SK-N-SH (cell line): ENCODE measurements around the gene RRM1. TPM values are rescaled to one million over a fixed set of nuclear protein-coding genes. Genes with fewer than 3 reads are reported as not detected.

Experiments used
- CTCF ChIA-PET: fragments of 300-600, 350-600 bp; formaldehyde crosslinking; extraction: SDS; loops from one replicate; lab custom pipeline; 2021; lab: Yijun Ruan, JAX
- POLR2A ChIA-PET: fragments of 350-600 bp; sonication (Branson Sonifier 250); formaldehyde crosslinking; extraction: SDS; loops from one replicate; lab custom pipeline; 2020; ENCODE audit warnings: antibody characterized with exemption, inconsistent platforms; lab: Yijun Ruan, JAX
- DNase-seq: peaks from one replicate; pipeline ENCODE4 v3.0.0; 2012
- H2AFZ ChIP-seq: fragments of 200-600 bp; sonication (generic); 2 replicates; pipeline ENCODE4 v1.8.1; 2016; ENCODE audit warnings: antibody characterized with exemption, mild to moderate bottlenecking, low read depth
- H3F3A ChIP-seq: fragments of 200-600 bp; sonication (generic); replicated peaks from 2 replicates; pipeline ENCODE3; 2016; ENCODE audit warnings: antibody characterized with exemption, mild to moderate bottlenecking; ENCODE audit not compliant: insufficient read depth
- H3K27ac ChIP-seq, 2 experiments: fragments of 200-500 bp in 1 of 2; fragments of 200-600 bp in 1 of 2; sonication (Bioruptor generic) in 1 of 2; sonication (generic), shearing (Covaris generic) in 1 of 2; 2 replicates each; pipeline versions ENCODE4 v1.5.1 to v1.6.1; 2014 to 2016; ENCODE audit warnings: low read depth in 2 of 2, inconsistent platforms in 1 of 2, low read length in 1 of 2, mild to moderate bottlenecking in 1 of 2, mixed read lengths in 1 of 2
- H3K27me3 ChIP-seq: fragments of 200-600 bp; sonication (generic), shearing (Covaris generic); 2 replicates; pipeline ENCODE4 v1.6.1; 2016; ENCODE audit warnings: mixed run types; ENCODE audit not compliant: insufficient read depth
- H3K36me3 ChIP-seq, 2 experiments: fragments of 200-500 bp in 1 of 2; fragments of 200-600 bp in 1 of 2; sonication (Bioruptor generic) in 1 of 2; sonication (generic) in 1 of 2; replicated peaks in 1 of 2; 2 replicates each; pipeline versions ENCODE3 to v1.5.1; 2014 to 2016; ENCODE audit warnings: low read length in 1 of 2, mild to moderate bottlenecking in 1 of 2; ENCODE audit not compliant: insufficient read depth in 2 of 2, control insufficient read depth in 1 of 2
- H3K4me1 ChIP-seq, 2 experiments: fragments of 200-500 bp in 1 of 2; fragments of 200-600 bp in 1 of 2; sonication (Bioruptor generic) in 1 of 2; sonication (generic), shearing (Covaris generic) in 1 of 2; 2 replicates each; pipeline versions ENCODE4 v1.5.1 to v1.6.1; 2014 to 2016; ENCODE audit warnings: low read depth in 1 of 2, low read length in 1 of 2, mixed run types in 1 of 2; ENCODE audit not compliant: insufficient read depth in 2 of 2, control insufficient read depth in 1 of 2
- H3K4me2 ChIP-seq: fragments of 200-600 bp; sonication (generic), shearing (Covaris generic); 2 replicates; pipeline ENCODE4 v1.6.1; 2017; ENCODE audit warnings: mixed run types
- H3K4me3 ChIP-seq, 2 experiments: fragments of 200-500 bp in 1 of 2; fragments of 200-600 bp in 1 of 2; sonication (Bioruptor generic) in 1 of 2; sonication (generic), shearing (Covaris generic) in 1 of 2; 2 replicates each; pipeline versions ENCODE4 v1.5.1 to v1.8.1; 2014 to 2016; ENCODE audit warnings: low read depth in 2 of 2, inconsistent platforms in 1 of 2, low read length in 1 of 2, mild to moderate bottlenecking in 1 of 2, mixed read lengths in 1 of 2, moderate library complexity in 1 of 2
- H3K79me2 ChIP-seq: fragments of 200-600 bp; sonication (generic); 2 replicates; pipeline ENCODE4 v1.8.1; 2017; ENCODE audit warnings: mild to moderate bottlenecking; ENCODE audit not compliant: insufficient read depth
- H3K9ac ChIP-seq: fragments of 200-600 bp; sonication (generic); 2 replicates; pipeline ENCODE4 v1.6.1; 2017; ENCODE audit warnings: mixed run types
- H3K9me2 ChIP-seq: fragments of 200-600 bp; sonication (generic); 2 replicates; pipeline ENCODE4 v1.6.1; 2017; ENCODE audit warnings: mixed run types
- H3K9me3 ChIP-seq: fragments of 200-600 bp; sonication (generic); 2 replicates; pipeline ENCODE4 v1.6.1; 2017; ENCODE audit warnings: mixed run types, mild to moderate bottlenecking, moderate library complexity
- H4K20me1 ChIP-seq: fragments of 200-600 bp; sonication (generic); 2 replicates; pipeline ENCODE4 v1.6.1; 2017; ENCODE audit warnings: mild to moderate bottlenecking, mixed run types; ENCODE audit not compliant: insufficient read depth
- CHD2 ChIP-seq: fragments of 150-350 bp; IDR thresholded peaks from 2 replicates; pipeline ENCODE4 v1.6.1; 2018; ENCODE audit warnings: low read length; ENCODE audit not compliant: partially characterized antibody
- EP300 ChIP-seq, 2 experiments: IDR thresholded peaks; 2 replicates each; pipeline versions ENCODE4 v1.4.0 to v1.6.1; 2012; ENCODE audit warnings: borderline replicate concordance in 1 of 2, low read depth in 1 of 2, low read length in 1 of 2
- IRF3 ChIP-seq: fragments of 150-350 bp; IDR thresholded peaks from 2 replicates; pipeline ENCODE4 v1.6.1; 2016; ENCODE audit warnings: mild to moderate bottlenecking, low read depth, low read length
- RCOR1 ChIP-seq: fragments of 150-350 bp; IDR thresholded peaks from 2 replicates; pipeline ENCODE4 v1.6.1; 2017; ENCODE audit warnings: antibody characterized with exemption, low read length
- REST ChIP-seq: IDR thresholded peaks from 2 replicates; pipeline ENCODE4 v1.6.1; 2012; ENCODE audit warnings: mild to moderate bottlenecking, low read depth, low read length, moderate library complexity
- SMC3 ChIP-seq: IDR thresholded peaks from 2 replicates; pipeline ENCODE4 v1.6.1; 2012; ENCODE audit warnings: low read depth, low read length, improper control_type of control experiment
- USF1 ChIP-seq: IDR thresholded peaks from 2 replicates; pipeline ENCODE4 v1.4.0; 2012; ENCODE audit warnings: low read depth, borderline replicate concordance
- YY1 ChIP-seq: IDR thresholded peaks from 2 replicates; pipeline ENCODE4 v1.4.0; 2012; ENCODE audit warnings: low read depth, mild to moderate bottlenecking
- ZBTB33 ChIP-seq: IDR thresholded peaks from 2 replicates; pipeline ENCODE4 v1.4.0; 2012; ENCODE audit warnings: low read depth, borderline replicate concordance
- WGBS: methylation state at CpG from one replicate; pipeline ENCODE4 v1.1.6; 2017; ENCODE audit warnings: low lambda C conversion rate; 5-methylcytosine and 5-hydroxymethylcytosine counted together
- polyA plus RNA-seq, 3 experiments: library from polyadenylated mRNA; depleted of rRNA; stranded (reverse); fragments of >200 nt; gene quantifications; 2 replicates each; pipeline ENCODE4 v1.2.3, GENCODE V29; 2012
- TF ChIP-seq, protein P1 (sequence below): fragments of 200-600 bp; sonication (generic); IDR thresholded peaks from 2 replicates; pipeline ENCODE4 v1.6.1; 2017; ENCODE audit warnings: antibody characterized with exemption, mild to moderate bottlenecking, moderate library complexity
- TF ChIP-seq, protein P2 (sequence below): IDR thresholded peaks from 2 replicates; pipeline ENCODE4 v1.4.0; 2012; ENCODE audit warnings: low read depth

The RRM1 gene
- polyA plus RNA-seq, 1 of the 3 experiments (the other 2 are of a cell fraction), result 28.2 TPM

- TF ChIP-seq USF1 (no peak), EP300 (IDR thresholded peaks at IDR 0.05; ENCODE audit: borderline replicate concordance in 1 of 2, low read depth in 1 of 2, low read length in 1 of 2) (no peak)
Measured at GRCh38 chr11:4063348-4063747, 31.3 kb upstream of the RRM1 start (continued).

GRCh38 chr11:4064278-4064955 lies 30.2 kb upstream of the RRM1 start:
- POLR2A ChIA-PET, result no interaction called here
- TF ChIP-seq REST (no peak), YY1 (no peak)
- TF ChIP-seq, all 33 proteins: peak for 0

GRCh38 chr11:4065086-4065485 lies 29.5 kb upstream of the RRM1 start:
- Histone ChIP-seq H3K79me2 (no peaks in the 10 kb centered on the region), H3K36me3 (peaks cover 0 to 10% of the 10 kb centered on the region in 2 experiments), H3K9me2 (no peaks in the 10 kb centered on the region), H3K4me2 (no peak overlapping the region), H3K4me3 (no peak overlapping the region)
- TF ChIP-seq CHD2 (no peak), IRF3 (no peak), RCOR1 (no peak), YY1 (no peak), SMC3 (no peak), ZBTB33 (no peak)
- TF ChIP-seq, protein P1, sequence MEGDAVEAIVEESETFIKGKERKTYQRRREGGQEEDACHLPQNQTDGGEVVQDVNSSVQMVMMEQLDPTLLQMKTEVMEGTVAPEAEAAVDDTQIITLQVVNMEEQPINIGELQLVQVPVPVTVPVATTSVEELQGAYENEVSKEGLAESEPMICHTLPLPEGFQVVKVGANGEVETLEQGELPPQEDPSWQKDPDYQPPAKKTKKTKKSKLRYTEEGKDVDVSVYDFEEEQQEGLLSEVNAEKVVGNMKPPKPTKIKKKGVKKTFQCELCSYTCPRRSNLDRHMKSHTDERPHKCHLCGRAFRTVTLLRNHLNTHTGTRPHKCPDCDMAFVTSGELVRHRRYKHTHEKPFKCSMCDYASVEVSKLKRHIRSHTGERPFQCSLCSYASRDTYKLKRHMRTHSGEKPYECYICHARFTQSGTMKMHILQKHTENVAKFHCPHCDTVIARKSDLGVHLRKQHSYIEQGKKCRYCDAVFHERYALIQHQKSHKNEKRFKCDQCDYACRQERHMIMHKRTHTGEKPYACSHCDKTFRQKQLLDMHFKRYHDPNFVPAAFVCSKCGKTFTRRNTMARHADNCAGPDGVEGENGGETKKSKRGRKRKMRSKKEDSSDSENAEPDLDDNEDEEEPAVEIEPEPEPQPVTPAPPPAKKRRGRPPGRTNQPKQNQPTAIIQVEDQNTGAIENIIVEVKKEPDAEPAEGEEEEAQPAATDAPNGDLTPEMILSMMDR, result no peak
- TF ChIP-seq, protein P2, sequence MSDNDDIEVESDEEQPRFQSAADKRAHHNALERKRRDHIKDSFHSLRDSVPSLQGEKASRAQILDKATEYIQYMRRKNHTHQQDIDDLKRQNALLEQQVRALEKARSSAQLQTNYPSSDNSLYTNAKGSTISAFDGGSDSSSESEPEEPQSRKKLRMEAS, result no peak
- TF ChIP-seq, all 33 proteins: peak for 0
- Histone ChIP-seq H3K27me3 (no peaks in the 10 kb centered on the region), H3K9ac (no peak overlapping the region), H2AFZ (no peak overlapping the region), H4K20me1 (no peaks in the 10 kb centered on the region), H3K4me1 (peaks cover 5 to 22% of the 10 kb centered on the region in 2 experiments; a peak in 3 of 4 replicates), H3K9me3 (no peaks in the 10 kb centered on the region), H3F3A (no peaks in the 10 kb centered on the region), H3K27ac (no peak overlapping the region; a peak in 1 of 4 replicates)
- ChIA-PET CTCF (interaction anchor here (0.8 to 13.1 kb wide), 4 partner anchors 9 to 213 kb away, joined by 3 to 636 read pairs (median 6); partner anchors contain the start of gene STIM1), POLR2A (no interaction called here)
- DNase-seq, result no peak
- WGBS, result 100% methylated on average over 1 of the region's 1 CpG

More at GRCh38 chr11:4064278-4064955, 30.2 kb upstream of the RRM1 start:
- Histone ChIP-seq H4K20me1 (no peaks in the 10 kb centered on the region), H3K27ac (no peak overlapping the region), H3K4me2 (no peak overlapping the region), H3K9me3 (no peaks in the 10 kb centered on the region), H3K79me2 (no peaks in the 10 kb centered on the region), H3K9me2 (no peaks in the 10 kb centered on the region), H3F3A (no peaks in the 10 kb centered on the region), H3K4me3 (no peak overlapping the region), H3K9ac (no peak overlapping the region), H3K36me3 (peaks cover 4 to 13% of the 10 kb centered on the region in 2 experiments), H2AFZ (no peak overlapping the region), H3K4me1 (peaks cover 5 to 22% of the 10 kb centered on the region in 2 experiments; a peak in 3 of 4 replicates), H3K27me3 (no peaks in the 10 kb centered on the region)
- 88% methylated on average over 1 of the region's 1 CpG for WGBS
- CTCF ChIA-PET, result interaction anchor here (1.8 to 13.1 kb wide), 3 partner anchors 8 to 212 kb away, joined by 5 to 636 read pairs (median 18); partner anchors contain the start of gene STIM1
- no peak for DNase-seq
